Measurements from ENCODE around the gene CDH13.

The CDH13 gene

GRCh38 chr16:83717814-83718213, 1091.0 kb downstream of the CDH13 start:
- no peak for DNase-seq (ENCODE audit: low read depth in 2 of 2)

- DNase-seq (ENCODE audit: low read depth in 2 of 2) = no peak
Measured at GRCh38 chr16:83720213-83720612, 1093.4 kb downstream of the CDH13 start.

- DNase-seq (ENCODE audit: low read depth in 2 of 2) = no peak
Measured at GRCh38 chr16:83720981-83721380, 1094.2 kb downstream of the CDH13 start.

- no peak for DNase-seq (ENCODE audit: low read depth in 2 of 2)
Measured at GRCh38 chr16:83721676-83722075, 1094.9 kb downstream of the CDH13 start.

GRCh38 chr16:83722456-83723183, 1095.9 kb downstream of the CDH13 start:
- no peak for DNase-seq (ENCODE audit: low read depth in 2 of 2)

- DNase-seq (ENCODE audit: low read depth in 2 of 2) = no peak
Measured at GRCh38 chr16:83723244-83723643, 1096.5 kb downstream of the CDH13 start.

GRCh38 chr16:83723901-83724300, 1097.1 kb downstream of the CDH13 start:
- DNase-seq (ENCODE audit: low read depth in 2 of 2) = no peak

GRCh38 chr16:83724585-83724984, 1097.8 kb downstream of the CDH13 start:
- DNase-seq (ENCODE audit: low read depth in 2 of 2) = no peak

- no peak for DNase-seq (ENCODE audit: low read depth in 2 of 2)
Measured at GRCh38 chr16:83725313-83725712, 1098.5 kb downstream of the CDH13 start.

- DNase-seq (ENCODE audit: low read depth in 2 of 2) = no peak
Measured at GRCh38 chr16:83727018-83727417, 1100.2 kb downstream of the CDH13 start.

GRCh38 chr16:83727751-83728352, 1101.1 kb downstream of the CDH13 start:
- DNase-seq (ENCODE audit: low read depth in 2 of 2) = no peak

GRCh38 chr16:83728492-83728891, 1101.7 kb downstream of the CDH13 start:
- no peak for DNase-seq (ENCODE audit: low read depth in 2 of 2)

GRCh38 chr16:83730812-83731211, 1104.0 kb downstream of the CDH13 start:
- no peak for DNase-seq (ENCODE audit: low read depth in 2 of 2)

GRCh38 chr16:83732536-83732935, 1105.8 kb downstream of the CDH13 start:
- DNase-seq (ENCODE audit: low read depth in 2 of 2) = no peak

GRCh38 chr16:83733301-83733700, 1106.5 kb downstream of the CDH13 start:
- DNase-seq (ENCODE audit: low read depth in 2 of 2) = no peak

GRCh38 chr16:83734136-83734535, 1107.4 kb downstream of the CDH13 start:
- DNase-seq (ENCODE audit: low read depth in 2 of 2) = no peak

- DNase-seq (ENCODE audit: low read depth in 2 of 2) = no peak
Measured at GRCh38 chr16:83737729-83738354, 1111.1 kb downstream of the CDH13 start.

- no peak for DNase-seq (ENCODE audit: low read depth in 2 of 2)
Measured at GRCh38 chr16:83738923-83739503, 1112.2 kb downstream of the CDH13 start.

- DNase-seq (ENCODE audit: low read depth in 2 of 2) = no peak
Measured at GRCh38 chr16:83742124-83742899, 1115.5 kb downstream of the CDH13 start.

GRCh38 chr16:83743241-83743640, 1116.5 kb downstream of the CDH13 start:
- no peak for DNase-seq (ENCODE audit: low read depth in 2 of 2)

GRCh38 chr16:83743720-83744119, 1117.0 kb downstream of the CDH13 start:
- no peak for DNase-seq (ENCODE audit: low read depth in 2 of 2)

GRCh38 chr16:83744441-83744981, 1117.7 kb downstream of the CDH13 start:
- DNase-seq (ENCODE audit: low read depth in 2 of 2) = no peak
